ENCODE data around the gene STX8.

The STX8 gene

DNA sequence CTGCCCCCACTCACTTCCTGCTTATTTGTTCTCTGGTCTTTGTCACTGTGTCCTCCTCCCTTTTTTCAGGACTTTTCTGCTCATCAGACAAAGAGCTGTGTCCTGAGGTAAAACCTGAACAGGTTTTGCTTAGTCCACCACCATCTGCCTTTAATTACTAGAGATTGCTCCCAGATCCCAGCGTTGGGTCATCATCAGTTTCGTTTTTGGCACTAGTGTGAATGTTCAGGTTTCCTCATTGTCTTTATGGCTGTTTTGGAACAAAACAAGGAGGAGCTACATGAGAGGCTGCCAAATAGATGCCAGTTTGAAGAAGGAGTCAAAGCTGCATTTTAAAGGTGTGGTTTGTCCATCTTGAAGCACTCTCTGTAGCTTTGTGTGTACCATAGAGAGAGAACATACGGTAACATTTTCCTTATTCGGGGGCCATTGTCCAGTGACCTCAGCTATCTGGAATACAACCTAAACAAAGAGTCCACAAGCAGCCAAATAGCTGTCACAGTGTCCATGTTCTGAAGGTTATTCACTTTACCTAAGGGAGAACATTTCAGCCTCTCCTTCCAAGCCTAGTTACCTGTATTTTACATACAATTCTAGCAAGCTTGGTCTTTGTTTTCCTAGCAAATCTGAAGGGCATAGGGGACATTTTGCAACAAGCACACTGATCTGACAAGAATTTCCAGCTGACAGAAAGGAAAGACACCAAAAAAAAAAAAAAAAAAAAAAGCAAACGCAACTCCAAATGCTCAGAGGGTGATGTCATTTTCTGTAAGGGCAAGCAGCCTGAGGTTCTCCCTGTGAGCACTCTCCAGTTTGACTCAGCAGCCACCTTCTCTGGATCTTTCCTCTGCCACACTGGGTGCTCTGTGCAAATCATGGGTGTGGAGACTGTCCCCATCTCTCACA lies 358.2 kb downstream of the STX8 start:
- TF ChIP-seq, protein P1, sequence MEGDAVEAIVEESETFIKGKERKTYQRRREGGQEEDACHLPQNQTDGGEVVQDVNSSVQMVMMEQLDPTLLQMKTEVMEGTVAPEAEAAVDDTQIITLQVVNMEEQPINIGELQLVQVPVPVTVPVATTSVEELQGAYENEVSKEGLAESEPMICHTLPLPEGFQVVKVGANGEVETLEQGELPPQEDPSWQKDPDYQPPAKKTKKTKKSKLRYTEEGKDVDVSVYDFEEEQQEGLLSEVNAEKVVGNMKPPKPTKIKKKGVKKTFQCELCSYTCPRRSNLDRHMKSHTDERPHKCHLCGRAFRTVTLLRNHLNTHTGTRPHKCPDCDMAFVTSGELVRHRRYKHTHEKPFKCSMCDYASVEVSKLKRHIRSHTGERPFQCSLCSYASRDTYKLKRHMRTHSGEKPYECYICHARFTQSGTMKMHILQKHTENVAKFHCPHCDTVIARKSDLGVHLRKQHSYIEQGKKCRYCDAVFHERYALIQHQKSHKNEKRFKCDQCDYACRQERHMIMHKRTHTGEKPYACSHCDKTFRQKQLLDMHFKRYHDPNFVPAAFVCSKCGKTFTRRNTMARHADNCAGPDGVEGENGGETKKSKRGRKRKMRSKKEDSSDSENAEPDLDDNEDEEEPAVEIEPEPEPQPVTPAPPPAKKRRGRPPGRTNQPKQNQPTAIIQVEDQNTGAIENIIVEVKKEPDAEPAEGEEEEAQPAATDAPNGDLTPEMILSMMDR (conservative IDR thresholded peaks at IDR 0.05), result no peak
- H3K27ac ChIP-seq, result no peak overlapping the region; the same call in 1 of the 2 replicates

DNA sequence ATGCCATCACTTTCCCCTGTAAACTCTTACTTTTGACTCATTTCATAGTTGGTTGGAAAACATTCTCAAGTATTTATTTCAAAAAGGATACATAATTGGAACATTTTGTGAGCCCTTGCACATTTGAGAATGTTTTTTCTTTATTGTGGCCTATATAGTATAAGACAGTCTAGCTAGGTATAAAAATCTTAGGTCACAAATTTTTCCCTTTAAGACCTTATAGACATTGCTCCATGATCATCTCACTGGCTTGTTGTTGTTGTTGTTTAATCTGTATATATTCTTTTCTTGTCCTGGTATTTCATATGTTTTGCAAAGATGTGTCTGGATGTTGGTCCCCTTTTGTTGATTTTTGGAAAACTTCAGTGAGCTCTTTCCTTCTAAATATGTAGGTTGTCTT lies 360.2 kb downstream of the STX8 start:
- TF ChIP-seq, protein P1 (conservative IDR thresholded peaks at IDR 0.05), result no peak
- no peak overlapping the region for H3K27ac ChIP-seq

DNA sequence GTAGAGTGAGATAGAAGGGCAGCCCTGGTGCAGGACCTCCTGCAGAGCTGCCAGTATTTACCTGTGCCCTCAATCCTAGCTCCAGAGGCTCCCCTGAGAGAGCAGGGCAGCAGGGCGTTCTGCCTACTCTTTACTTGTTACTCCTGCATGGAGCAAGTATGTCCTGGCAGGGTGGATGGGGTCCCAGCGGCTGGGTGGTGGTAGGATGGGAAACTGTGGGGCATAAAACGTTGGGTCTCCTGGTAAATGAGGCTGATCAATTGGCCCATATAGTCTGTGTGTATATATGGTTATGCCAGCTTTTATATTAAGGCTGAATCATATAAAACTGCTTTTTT lies 362.3 kb downstream of the STX8 start:
- TF ChIP-seq, protein P1 (conservative IDR thresholded peaks at IDR 0.05), result no peak
- H3K27ac ChIP-seq, result no peak overlapping the region

DNA sequence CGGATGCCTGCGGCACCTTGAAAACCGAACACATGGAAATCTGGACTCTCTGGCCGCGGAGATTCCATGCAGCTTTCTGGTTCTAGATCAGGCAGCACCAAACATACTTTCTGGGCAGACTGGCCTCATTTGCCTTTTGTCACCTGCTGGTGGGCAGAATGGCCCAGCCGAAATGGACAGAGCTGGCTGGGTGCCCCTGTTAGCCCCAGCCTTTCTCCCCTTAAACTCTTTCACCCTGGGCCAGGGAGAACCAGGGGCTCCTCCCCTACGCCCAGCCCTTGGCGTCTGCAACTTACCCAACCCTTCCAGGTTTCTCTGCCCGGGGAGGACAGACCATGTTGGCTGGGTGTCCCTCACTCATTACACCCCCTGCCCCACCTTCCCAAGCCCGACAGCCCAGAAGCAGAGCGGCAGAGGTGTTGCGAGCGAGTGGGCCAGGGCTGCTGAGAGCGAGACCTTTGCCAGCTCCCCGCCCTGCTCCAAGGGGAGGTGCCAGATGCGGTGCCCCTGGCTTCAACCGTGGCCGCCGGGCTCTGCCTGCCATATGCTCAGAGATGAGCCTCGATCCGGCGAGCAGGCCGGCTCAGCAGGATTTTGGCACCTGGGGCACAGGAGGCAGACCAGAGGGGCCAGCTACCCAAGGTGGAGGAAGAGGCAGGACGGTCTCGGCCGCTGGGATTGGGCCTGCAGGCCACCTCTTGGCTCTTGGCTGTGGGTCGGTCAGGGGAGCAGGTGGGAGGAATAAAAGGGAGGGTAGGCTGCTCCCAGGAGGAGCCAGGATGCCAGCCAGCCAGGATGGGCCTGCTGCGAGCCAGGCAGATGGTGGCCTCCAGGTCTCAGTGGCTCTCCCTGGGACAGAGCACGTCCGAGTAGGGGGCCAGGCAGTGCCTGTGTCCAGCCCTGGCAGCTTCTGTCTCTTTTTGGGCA lies 363.0 kb downstream of the STX8 start:
- TF ChIP-seq, protein P1 (conservative IDR thresholded peaks at IDR 0.05), result no peak
- H3K27ac ChIP-seq, result no peak overlapping the region

DNA sequence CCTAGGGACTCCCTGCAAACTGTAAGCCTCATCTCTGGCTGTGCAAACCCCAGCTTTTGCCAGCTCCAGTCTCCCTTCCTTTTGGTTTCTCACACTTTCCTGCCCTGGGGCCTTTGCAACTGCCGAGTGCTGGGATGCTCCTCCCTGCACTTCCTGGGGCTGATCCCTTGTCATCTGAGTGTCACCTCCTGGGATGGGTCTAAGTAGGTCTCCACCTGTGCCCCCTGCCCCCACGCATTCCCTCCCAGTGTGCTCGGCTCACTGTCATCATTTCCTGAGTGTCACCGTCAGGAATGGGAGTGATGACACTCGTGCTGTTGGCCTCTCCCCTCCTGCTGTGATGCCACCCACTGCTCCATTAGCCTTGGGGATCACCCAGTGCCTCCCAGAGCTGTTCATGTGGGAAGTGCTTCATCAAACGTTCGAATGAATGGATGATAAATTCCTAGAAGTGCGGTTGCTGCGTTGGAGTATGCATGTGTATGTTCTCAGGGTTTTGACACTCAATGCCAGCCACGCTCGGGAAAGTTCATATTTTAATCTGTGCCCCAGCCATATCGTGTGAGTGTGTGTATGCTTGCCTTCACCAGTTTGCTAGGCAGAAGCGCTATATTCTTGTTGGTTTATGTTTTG lies 364.4 kb downstream of the STX8 start:
- H3K27ac ChIP-seq, result no peak overlapping the region
- TF ChIP-seq, protein P1 (conservative IDR thresholded peaks at IDR 0.05), result no peak

DNA sequence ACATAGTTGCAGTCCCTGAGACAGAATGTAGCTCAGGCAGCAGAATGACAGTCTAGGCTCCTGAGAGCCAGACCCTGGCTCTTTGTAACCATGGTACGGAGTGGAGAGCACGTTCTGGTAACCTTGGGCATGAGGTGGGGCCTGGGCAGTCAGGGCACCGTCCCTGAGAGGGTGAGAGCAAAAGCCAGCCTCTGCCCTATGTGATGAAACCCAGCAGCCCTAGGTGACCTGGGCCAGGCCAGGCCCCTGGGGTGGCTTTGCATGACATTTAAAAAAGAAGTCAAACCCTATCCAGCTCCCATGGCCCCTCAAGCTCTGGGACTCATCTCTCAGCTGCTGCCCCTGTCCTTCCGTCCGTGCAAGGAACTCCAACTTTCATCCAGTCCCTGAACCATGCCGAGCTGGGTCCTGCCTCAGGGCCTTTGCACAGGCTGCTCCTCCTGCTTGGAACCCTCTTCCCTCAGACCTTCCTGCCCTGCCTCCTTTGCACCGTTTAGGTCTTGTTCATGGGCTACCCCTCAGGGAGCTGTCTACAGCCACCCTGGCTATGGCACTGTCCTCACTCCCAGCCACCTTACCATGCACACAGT lies 365.7 kb downstream of the STX8 start:
- H3K27ac ChIP-seq, result no peak overlapping the region
- TF ChIP-seq, protein P1 (conservative IDR thresholded peaks at IDR 0.05), result no peak

Data from VCaP (cell line).